ENCODE results near the gene ARHGEF6.

The ARHGEF6 gene

DNA sequence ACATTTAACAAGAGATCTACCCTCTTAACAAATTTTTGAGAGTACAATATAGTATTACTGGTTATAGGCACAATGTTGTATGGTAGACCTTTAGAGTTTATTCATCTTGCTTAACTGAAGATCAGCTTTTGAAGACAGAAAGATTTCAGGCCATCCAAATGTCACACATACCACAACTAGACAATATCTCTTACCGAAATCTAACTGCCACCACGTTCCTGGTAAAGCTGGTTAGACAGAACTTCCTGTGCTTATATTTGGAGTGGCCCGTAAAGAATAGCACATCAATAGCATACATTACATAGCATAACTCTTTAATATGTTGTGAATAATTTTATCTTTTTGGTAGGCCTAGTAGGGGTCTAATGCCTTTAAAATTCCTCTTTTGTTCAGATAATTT lies 29.8 kb upstream of the ARHGEF6 start:
- TF ChIP-seq ZNF302 (tag by site-specific recombination; IDR thresholded peaks at IDR 0.05; ENCODE audit: low read depth) (no peak), OVOL3 (tag by site-specific recombination; IDR thresholded peaks at IDR 0.05) (no peak), ZNF350 (tag by site-specific recombination; IDR thresholded peaks at IDR 0.05) (no peak)
- TF ChIP-seq, protein P1, sequence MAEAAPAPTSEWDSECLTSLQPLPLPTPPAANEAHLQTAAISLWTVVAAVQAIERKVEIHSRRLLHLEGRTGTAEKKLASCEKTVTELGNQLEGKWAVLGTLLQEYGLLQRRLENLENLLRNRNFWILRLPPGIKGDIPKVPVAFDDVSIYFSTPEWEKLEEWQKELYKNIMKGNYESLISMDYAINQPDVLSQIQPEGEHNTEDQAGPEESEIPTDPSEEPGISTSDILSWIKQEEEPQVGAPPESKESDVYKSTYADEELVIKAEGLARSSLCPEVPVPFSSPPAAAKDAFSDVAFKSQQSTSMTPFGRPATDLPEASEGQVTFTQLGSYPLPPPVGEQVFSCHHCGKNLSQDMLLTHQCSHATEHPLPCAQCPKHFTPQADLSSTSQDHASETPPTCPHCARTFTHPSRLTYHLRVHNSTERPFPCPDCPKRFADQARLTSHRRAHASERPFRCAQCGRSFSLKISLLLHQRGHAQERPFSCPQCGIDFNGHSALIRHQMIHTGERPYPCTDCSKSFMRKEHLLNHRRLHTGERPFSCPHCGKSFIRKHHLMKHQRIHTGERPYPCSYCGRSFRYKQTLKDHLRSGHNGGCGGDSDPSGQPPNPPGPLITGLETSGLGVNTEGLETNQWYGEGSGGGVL (tag by site-specific recombination; IDR thresholded peaks at IDR 0.05) = no peak
- TF ChIP-seq, protein P2, sequence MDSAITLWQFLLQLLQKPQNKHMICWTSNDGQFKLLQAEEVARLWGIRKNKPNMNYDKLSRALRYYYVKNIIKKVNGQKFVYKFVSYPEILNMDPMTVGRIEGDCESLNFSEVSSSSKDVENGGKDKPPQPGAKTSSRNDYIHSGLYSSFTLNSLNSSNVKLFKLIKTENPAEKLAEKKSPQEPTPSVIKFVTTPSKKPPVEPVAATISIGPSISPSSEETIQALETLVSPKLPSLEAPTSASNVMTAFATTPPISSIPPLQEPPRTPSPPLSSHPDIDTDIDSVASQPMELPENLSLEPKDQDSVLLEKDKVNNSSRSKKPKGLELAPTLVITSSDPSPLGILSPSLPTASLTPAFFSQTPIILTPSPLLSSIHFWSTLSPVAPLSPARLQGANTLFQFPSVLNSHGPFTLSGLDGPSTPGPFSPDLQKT (IDR thresholded peaks at IDR 0.05; ENCODE audit: borderline replicate concordance, low read depth, low read length) = no peak
- TF ChIP-seq, protein P3, sequence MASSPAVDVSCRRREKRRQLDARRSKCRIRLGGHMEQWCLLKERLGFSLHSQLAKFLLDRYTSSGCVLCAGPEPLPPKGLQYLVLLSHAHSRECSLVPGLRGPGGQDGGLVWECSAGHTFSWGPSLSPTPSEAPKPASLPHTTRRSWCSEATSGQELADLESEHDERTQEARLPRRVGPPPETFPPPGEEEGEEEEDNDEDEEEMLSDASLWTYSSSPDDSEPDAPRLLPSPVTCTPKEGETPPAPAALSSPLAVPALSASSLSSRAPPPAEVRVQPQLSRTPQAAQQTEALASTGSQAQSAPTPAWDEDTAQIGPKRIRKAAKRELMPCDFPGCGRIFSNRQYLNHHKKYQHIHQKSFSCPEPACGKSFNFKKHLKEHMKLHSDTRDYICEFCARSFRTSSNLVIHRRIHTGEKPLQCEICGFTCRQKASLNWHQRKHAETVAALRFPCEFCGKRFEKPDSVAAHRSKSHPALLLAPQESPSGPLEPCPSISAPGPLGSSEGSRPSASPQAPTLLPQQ (tag by site-specific recombination; IDR thresholded peaks at IDR 0.05) = no peak
- TF ChIP-seq, protein P4, sequence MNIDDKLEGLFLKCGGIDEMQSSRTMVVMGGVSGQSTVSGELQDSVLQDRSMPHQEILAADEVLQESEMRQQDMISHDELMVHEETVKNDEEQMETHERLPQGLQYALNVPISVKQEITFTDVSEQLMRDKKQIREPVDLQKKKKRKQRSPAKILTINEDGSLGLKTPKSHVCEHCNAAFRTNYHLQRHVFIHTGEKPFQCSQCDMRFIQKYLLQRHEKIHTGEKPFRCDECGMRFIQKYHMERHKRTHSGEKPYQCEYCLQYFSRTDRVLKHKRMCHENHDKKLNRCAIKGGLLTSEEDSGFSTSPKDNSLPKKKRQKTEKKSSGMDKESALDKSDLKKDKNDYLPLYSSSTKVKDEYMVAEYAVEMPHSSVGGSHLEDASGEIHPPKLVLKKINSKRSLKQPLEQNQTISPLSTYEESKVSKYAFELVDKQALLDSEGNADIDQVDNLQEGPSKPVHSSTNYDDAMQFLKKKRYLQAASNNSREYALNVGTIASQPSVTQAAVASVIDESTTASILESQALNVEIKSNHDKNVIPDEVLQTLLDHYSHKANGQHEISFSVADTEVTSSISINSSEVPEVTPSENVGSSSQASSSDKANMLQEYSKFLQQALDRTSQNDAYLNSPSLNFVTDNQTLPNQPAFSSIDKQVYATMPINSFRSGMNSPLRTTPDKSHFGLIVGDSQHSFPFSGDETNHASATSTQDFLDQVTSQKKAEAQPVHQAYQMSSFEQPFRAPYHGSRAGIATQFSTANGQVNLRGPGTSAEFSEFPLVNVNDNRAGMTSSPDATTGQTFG (tag by site-specific recombination; IDR thresholded peaks at IDR 0.05; ENCODE audit: borderline replicate concordance) = no peak
- Histone ChIP-seq H3K9me3 (ENCODE audit: control insufficient read depth, insufficient read depth, low read depth, low read length) (no peaks in the 10 kb centered on the region), H3K36me3 (ENCODE audit: control insufficient read depth in 2 of 2, insufficient read depth in 1 of 2, low read length in 2 of 2) (no peaks in the 10 kb centered on the region), H3K4me1 (ENCODE audit: control insufficient read depth, insufficient read depth, low read length) (no peaks in the 10 kb centered on the region), H3K27ac (ENCODE audit: extremely low read depth, low read depth, low read length) (no peak overlapping the region), H3K4me3 (ENCODE audit: low read depth, low read length) (no peak overlapping the region)
- ChIA-PET POLR2A (no interaction called here), CTCF (interaction anchor here (1.3 kb wide), 1 partner anchor 16 kb away, joined by 3 read pairs; no protein-coding TSS in a partner anchor)

DNA sequence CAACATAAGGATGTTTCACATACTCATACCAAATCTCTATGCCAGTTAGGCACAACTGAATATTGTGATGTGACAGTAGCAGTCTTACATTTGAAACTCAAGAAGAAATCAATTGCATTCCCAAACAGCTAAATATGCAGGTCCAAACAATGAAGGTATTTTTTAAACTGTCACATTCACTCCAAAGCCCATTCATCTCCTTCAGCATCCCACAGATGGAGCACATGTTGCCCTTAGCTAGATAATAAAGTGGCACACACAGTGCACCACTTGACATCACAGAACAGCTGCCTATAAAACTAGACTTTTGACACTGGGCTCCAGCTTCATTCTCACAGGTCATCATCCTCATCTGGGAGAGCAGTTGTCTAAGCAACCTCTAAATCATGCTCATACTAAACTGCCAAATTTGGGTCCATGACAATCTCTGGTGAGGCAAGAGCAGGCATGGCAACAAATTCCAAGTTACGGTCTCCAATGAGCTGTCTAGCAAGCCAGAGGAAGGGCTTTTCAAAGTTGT lies 26.2 kb upstream of the ARHGEF6 start:
- H3K36me3 ChIP-seq (ENCODE audit: control insufficient read depth in 2 of 2, insufficient read depth in 1 of 2, low read length in 2 of 2) = no peaks in the 10 kb centered on the region
- H3K27ac ChIP-seq (ENCODE audit: extremely low read depth, low read depth, low read length) = no peak overlapping the region
- no peak overlapping the region for H3K4me3 ChIP-seq (ENCODE audit: low read depth, low read length)
- ChIA-PET POLR2A (no interaction called here), CTCF (interaction anchor here (0.6 kb wide), 1 partner anchor 53 kb away, joined by 3 read pairs; no protein-coding TSS in a partner anchor)
- no peak for TF ChIP-seq ZNF248 (tag by site-specific recombination; IDR thresholded peaks at IDR 0.05)
- 0 out of 2 replicates have a peak, but pooled peaks have one; percentile 27 for TF ChIP-seq FEZF1 (tag by site-specific recombination; IDR thresholded peaks at IDR 0.05)
- TF ChIP-seq SCRT1 (tag by site-specific recombination; IDR thresholded peaks at IDR 0.05; ENCODE audit: borderline replicate concordance) = peak; percentile 78
- no peak for TF ChIP-seq ZNF211 (tag by site-specific recombination; IDR thresholded peaks at IDR 0.05; ENCODE audit: low read depth)
- no peaks in the 10 kb centered on the region for H3K4me1 ChIP-seq (ENCODE audit: control insufficient read depth, insufficient read depth, low read length)
- no peaks in the 10 kb centered on the region for H3K9me3 ChIP-seq (ENCODE audit: control insufficient read depth, insufficient read depth, low read depth, low read length)

DNA sequence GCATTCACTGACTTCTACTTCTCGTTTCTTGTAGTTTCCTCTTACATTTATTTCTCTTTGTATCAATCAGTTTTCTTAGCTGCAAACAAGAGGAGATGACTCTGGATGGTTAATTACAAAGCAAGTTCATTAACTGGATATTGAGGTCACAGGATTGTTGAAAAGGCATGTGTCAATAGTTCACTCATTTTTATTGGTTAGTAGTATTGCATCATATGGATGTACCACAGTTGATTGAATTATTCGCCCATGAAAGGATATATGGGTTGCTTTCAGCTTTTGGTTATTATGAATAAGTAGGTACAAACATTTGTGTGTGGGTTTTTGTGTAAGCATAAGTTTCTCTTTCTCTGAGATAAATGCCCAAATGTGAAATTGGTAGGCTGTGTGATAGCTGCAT lies 21.8 kb upstream of the ARHGEF6 start:
- Histone ChIP-seq H3K36me3 (ENCODE audit: control insufficient read depth in 2 of 2, insufficient read depth in 1 of 2, low read length in 2 of 2) (no peaks in the 10 kb centered on the region), H3K4me1 (ENCODE audit: control insufficient read depth, insufficient read depth, low read length) (no peaks in the 10 kb centered on the region), H3K4me3 (ENCODE audit: low read depth, low read length) (no peak overlapping the region), H3K27ac (ENCODE audit: extremely low read depth, low read depth, low read length) (no peak overlapping the region), H3K9me3 (ENCODE audit: control insufficient read depth, insufficient read depth, low read depth, low read length) (no peaks in the 10 kb centered on the region)
- CTCF ChIA-PET = no interaction called here
- POLR2A ChIA-PET = no interaction called here
- TF ChIP-seq ZNF510 (tag by site-specific recombination; IDR thresholded peaks at IDR 0.05; ENCODE audit: insufficient replicate concordance) = no peak
- no peak for TF ChIP-seq ZNF48 (tag by site-specific recombination; IDR thresholded peaks at IDR 0.05)
- TF ChIP-seq ZNF707 (tag by site-specific recombination; IDR thresholded peaks at IDR 0.05) = no peak
- TF ChIP-seq ZNF239 (tag by site-specific recombination; IDR thresholded peaks at IDR 0.05) = no peak
- TF ChIP-seq, protein P5, sequence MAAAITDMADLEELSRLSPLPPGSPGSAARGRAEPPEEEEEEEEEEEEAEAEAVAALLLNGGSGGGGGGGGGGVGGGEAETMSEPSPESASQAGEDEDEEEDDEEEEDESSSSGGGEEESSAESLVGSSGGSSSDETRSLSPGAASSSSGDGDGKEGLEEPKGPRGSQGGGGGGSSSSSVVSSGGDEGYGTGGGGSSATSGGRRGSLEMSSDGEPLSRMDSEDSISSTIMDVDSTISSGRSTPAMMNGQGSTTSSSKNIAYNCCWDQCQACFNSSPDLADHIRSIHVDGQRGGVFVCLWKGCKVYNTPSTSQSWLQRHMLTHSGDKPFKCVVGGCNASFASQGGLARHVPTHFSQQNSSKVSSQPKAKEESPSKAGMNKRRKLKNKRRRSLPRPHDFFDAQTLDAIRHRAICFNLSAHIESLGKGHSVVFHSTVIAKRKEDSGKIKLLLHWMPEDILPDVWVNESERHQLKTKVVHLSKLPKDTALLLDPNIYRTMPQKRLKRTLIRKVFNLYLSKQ (tag by site-specific recombination; IDR thresholded peaks at IDR 0.05; ENCODE audit: borderline replicate concordance) = no peak
- TF ChIP-seq ZNF132 (tag by site-specific recombination; IDR thresholded peaks at IDR 0.05; ENCODE audit: borderline replicate concordance) = no peak
- TF ChIP-seq MZF1 (tag by site-specific recombination; IDR thresholded peaks at IDR 0.05; ENCODE audit: borderline replicate concordance) = no peak
- no peak for TF ChIP-seq ZNF24 (tag by site-specific recombination; IDR thresholded peaks at IDR 0.05)
- TF ChIP-seq, protein P6, sequence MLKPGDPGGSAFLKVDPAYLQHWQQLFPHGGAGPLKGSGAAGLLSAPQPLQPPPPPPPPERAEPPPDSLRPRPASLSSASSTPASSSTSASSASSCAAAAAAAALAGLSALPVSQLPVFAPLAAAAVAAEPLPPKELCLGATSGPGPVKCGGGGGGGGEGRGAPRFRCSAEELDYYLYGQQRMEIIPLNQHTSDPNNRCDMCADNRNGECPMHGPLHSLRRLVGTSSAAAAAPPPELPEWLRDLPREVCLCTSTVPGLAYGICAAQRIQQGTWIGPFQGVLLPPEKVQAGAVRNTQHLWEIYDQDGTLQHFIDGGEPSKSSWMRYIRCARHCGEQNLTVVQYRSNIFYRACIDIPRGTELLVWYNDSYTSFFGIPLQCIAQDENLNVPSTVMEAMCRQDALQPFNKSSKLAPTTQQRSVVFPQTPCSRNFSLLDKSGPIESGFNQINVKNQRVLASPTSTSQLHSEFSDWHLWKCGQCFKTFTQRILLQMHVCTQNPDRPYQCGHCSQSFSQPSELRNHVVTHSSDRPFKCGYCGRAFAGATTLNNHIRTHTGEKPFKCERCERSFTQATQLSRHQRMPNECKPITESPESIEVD (tag by site-specific recombination; IDR thresholded peaks at IDR 0.05) = no peak
- TF ChIP-seq ZNF140 (tag by site-specific recombination; IDR thresholded peaks at IDR 0.05) = no peak

Data from HEK293 (cell line).